GM10248 (cell line): ENCODE results near the gene SH3RF3.

Source experiments
- CTCF ChIA-PET: fragments of 300-600 bp; sonication (Branson Sonifier 250); formaldehyde crosslinking; extraction: SDS; loops from one replicate; lab custom pipeline; 2021; ENCODE audit warnings: antibody characterized with exemption; lab: Yijun Ruan, JAX
- POLR2A ChIA-PET: fragments of 350-650 bp; sonication (Branson Sonifier 250); formaldehyde crosslinking; extraction: SDS; loops from one replicate; lab custom pipeline; 2020; ENCODE audit warnings: antibody characterized with exemption; lab: Yijun Ruan, JAX
- DNase-seq: peaks from one replicate; pipeline ENCODE4 v3.0.0; 2012; ENCODE audit errors: extremely low spot score
- CTCF ChIP-seq: IDR thresholded peaks from 2 replicates; pipeline ENCODE4 v1.5.1; 2012; ENCODE audit warnings: mild to moderate bottlenecking, low read depth; ENCODE audit errors: extremely low read depth, missing control alignments, control extremely low read depth

Gene SH3RF3

GRCh38 chr2:109375131-109375561, 246.1 kb downstream of the SH3RF3 start:
- DNase-seq, result no peak
- CTCF ChIA-PET, result no interaction called here
- TF ChIP-seq CTCF, result no peak
- POLR2A ChIA-PET, result no interaction called here

DNA sequence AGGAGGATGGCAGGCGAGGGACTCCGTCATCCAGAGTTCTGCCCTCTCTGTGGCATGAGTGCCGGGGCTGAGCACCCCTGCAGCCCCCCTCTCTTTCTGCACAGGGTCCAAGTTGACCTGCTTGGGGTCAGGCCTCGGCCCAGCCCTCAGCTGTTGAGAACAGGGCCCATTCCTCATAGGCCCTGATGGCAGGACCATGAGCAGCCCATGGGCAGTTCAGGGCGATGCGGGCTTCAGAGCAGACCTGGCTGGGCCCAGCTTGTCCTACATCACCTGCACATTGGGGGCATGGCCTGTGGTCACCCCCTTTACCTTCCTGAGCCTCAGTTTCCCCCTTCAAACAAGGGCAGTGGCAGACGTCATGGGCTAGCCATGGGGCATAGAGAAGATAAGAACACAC, 246.7 kb downstream of the SH3RF3 start:
- ChIA-PET CTCF (no interaction called here), POLR2A (no interaction called here)
- DNase-seq, result no peak
- no peak for TF ChIP-seq CTCF

GRCh38 chr2:109376115-109376514, 247.1 kb downstream of the SH3RF3 start:
- DNase-seq, result no peak
- ChIA-PET POLR2A (no interaction called here), CTCF (no interaction called here)
- TF ChIP-seq CTCF, result no peak

DNA sequence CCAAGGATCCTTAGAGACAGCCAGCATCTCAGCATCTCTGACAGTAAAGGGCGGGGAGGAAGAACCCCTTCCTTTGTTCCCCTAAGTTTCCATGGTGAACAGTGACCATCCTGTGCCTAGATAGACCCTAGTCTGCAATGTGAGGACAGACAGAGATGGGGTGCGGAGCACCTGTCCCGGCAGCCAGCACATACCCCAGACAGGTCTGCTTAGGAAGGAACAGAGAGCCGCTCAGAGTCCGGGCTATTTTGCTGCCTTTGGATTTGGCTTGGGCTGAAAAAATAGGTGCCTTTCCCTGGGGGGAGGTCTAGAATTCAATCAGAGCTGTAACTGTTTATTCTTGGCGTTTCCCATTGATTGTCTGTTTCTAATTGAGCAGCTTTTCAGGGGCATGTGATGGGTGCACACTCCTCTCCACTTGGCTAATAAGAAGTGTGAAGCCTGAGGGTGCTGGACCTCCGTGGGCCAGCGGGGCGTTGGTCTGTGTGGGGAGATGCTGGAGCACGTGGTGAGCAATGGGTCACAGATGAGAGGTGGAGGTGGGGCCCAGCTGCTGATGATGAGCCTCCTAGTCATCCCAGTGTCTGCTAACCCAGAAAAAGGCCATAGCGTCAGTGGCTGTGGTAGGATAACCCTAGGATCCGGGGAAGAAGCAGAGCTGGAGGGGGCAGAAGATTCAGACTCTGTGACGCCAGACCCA, 247.9 kb downstream of the SH3RF3 start:
- no peak for TF ChIP-seq CTCF
- DNase-seq, result no peak
- ChIA-PET POLR2A (no interaction called here), CTCF (interaction anchor here (1.4 kb wide), 1 partner anchor 13 kb away, joined by 3 read pairs; no protein-coding TSS in a partner anchor)

DNA sequence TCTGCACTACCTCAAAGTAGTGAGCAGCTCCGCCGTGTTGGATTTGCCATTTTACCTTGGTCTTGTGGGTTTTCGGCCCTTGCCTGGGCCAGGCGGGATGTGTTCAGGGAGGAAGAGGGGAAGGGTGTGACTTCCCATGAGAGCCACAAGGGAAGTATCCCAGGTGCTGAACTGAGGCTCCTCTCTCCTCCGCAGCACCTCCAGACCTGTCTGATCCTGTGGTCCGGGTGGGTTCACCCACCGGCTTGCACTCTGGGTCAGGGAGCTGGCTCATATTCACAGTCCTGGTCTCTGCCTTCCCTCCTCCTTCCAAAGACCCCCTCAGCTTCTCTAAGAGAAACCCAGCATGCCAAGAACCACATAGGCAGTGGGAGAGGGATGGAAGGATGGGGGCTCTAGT, 249.0 kb downstream of the SH3RF3 start:
- no peak for DNase-seq
- TF ChIP-seq CTCF, result no peak
- ChIA-PET POLR2A (no interaction called here), CTCF (interaction anchor here (1.4 kb wide), 1 partner anchor 14 kb away, joined by 3 read pairs; no protein-coding TSS in a partner anchor)

DNA sequence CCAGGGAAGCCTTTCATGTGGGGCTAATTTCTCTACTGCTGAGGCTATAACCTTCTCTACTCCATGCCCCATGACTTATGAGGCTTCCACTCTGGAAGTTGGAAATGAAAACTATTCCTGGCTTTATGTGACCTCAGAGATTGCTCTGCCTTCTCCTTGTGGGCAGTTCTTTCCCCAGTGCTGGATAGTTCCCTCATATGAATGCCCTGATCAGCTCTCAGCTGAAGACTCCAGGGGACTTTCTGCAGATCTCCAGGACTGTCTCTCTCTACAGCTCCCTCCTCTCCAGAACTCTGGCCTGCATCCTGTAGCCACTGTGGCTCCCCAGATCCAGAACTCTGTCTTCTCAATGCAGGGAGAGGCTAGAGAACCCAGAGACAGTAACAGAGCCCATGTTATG, 249.7 kb downstream of the SH3RF3 start:
- no peak for DNase-seq
- ChIA-PET POLR2A (no interaction called here), CTCF (interaction anchor here (1.4 kb wide), 1 partner anchor 132 kb away, joined by 3 read pairs; no protein-coding TSS in a partner anchor)
- TF ChIP-seq CTCF, result no peak
